Chondrocyte (in vitro differentiated cells): ENCODE measurements around the gene TMEM108. TPM values are rescaled to one million over a fixed set of nuclear protein-coding genes. Genes with fewer than 3 reads are reported as not detected.

Experiments
- DNase-seq: peaks from one replicate; pipeline ENCODE4 v3.0.0; 2021; ENCODE audit warnings: mixed read lengths, low spot score
- H3K27ac Mint-ChIP-seq: one replicate; pipeline ENCODE4 v1.8.0; 2021; ENCODE audit warnings: mild to moderate bottlenecking, moderate library complexity, mixed read lengths; ENCODE audit not compliant: unreplicated experiment
- H3K27me3 Mint-ChIP-seq: 2 replicates; pipeline ENCODE4 v1.8.0; 2021; ENCODE audit warnings: low read depth, mixed read lengths
- H3K36me3 Mint-ChIP-seq: 2 replicates; pipeline ENCODE4 v1.8.0; 2021; ENCODE audit warnings: low read depth, mixed read lengths
- H3K4me1 Mint-ChIP-seq: 2 replicates; pipeline ENCODE4 v1.8.0; 2021; ENCODE audit warnings: low read depth, mild to moderate bottlenecking, mixed read lengths
- H3K4me3 Mint-ChIP-seq: one replicate; pipeline ENCODE4 v1.8.0; 2021; ENCODE audit warnings: mild to moderate bottlenecking, moderate library complexity, mixed read lengths; ENCODE audit not compliant: unreplicated experiment
- H3K9me3 Mint-ChIP-seq: 2 replicates; pipeline ENCODE4 v1.8.0; 2021; ENCODE audit warnings: low read depth, mixed read lengths
- total RNA-seq: library from RNA; stranded (reverse); gene quantifications from 3 replicates; pipeline ENCODE4 v1.2.1, GENCODE V29; 2021
- TF ChIP-seq, protein P1 (sequence below): fragments of 200-600 bp; sonication (generic); IDR thresholded peaks from 2 replicates; pipeline ENCODE4 v1.5.0; 2021; ENCODE audit warnings: antibody characterized with exemption, mild to moderate bottlenecking, moderate library complexity

Gene TMEM108
- total RNA-seq, 1 donor from 2014 or later: 5.6 TPM

DNA sequence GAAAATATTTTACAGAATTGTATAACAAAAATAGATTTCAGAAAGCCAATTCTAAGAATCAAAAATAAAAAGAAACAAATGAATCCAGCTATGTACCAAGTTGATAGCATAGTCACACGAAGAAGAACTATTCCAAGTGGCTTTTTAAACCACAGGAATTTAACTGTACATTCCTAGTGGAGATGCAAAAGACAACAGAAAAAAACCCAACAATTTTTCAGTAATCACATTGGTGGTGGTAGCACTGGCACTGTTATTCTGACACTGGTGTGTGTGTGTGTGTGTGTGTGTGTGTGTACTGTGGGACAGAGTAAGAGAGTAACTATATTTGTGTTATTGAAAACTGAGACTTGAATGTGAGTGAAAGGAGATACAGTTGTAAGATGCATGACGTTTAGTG is 370.8 kb downstream of the TMEM108 start:
- no peak overlapping the region for H3K4me3 Mint-ChIP-seq
- no peaks in the 10 kb centered on the region for H3K36me3 Mint-ChIP-seq
- no peaks in the 10 kb centered on the region for H3K27me3 Mint-ChIP-seq
- DNase-seq: no peak
- H3K9me3 Mint-ChIP-seq: no peaks in the 10 kb centered on the region
- TF ChIP-seq, protein P1, sequence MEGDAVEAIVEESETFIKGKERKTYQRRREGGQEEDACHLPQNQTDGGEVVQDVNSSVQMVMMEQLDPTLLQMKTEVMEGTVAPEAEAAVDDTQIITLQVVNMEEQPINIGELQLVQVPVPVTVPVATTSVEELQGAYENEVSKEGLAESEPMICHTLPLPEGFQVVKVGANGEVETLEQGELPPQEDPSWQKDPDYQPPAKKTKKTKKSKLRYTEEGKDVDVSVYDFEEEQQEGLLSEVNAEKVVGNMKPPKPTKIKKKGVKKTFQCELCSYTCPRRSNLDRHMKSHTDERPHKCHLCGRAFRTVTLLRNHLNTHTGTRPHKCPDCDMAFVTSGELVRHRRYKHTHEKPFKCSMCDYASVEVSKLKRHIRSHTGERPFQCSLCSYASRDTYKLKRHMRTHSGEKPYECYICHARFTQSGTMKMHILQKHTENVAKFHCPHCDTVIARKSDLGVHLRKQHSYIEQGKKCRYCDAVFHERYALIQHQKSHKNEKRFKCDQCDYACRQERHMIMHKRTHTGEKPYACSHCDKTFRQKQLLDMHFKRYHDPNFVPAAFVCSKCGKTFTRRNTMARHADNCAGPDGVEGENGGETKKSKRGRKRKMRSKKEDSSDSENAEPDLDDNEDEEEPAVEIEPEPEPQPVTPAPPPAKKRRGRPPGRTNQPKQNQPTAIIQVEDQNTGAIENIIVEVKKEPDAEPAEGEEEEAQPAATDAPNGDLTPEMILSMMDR: no peak
- H3K4me1 Mint-ChIP-seq: peaks cover 52% of the 10 kb centered on the region
- H3K27ac Mint-ChIP-seq: peak overlapping the region; percentile 84

DNA sequence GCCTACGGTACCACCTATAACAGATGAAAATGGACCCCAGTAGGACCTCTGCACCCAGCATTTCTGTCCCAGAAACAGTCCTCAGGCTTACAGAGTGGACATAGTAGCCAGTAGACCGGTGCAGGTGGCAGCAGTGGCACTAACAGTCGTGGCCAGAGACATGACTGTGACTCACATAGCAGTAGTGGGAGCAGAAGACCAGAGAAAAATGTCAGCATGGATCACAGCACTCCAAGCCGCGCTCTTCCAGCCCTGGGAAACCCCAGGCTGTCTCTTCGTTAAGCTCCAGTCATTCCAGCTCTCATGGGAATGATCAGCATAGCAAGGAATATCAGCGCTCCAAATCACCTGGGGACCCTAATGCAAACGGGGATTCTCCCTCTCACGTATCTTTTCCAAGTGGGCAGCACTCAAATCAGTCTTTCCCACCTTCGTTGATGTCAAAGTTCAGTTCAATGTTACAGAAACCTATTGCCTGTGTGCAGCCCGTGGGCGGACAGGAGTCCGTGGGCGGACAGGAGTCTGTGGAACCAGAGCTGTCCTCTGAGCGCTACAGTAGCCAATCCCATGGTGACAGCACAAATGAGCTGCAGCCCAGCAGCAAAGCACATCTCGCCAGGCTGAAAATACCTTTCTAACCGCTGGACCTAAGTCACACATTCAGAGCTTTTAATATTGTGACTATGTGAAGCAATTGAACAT is 372.2 kb downstream of the TMEM108 start:
- no peaks in the 10 kb centered on the region for H3K9me3 Mint-ChIP-seq
- H3K27me3 Mint-ChIP-seq: no peaks in the 10 kb centered on the region
- no peak overlapping the region for H3K4me3 Mint-ChIP-seq
- TF ChIP-seq, protein P1: no peak
- peak; percentile 43 for DNase-seq
- H3K27ac Mint-ChIP-seq: no peak overlapping the region
- peaks cover 48% of the 10 kb centered on the region for H3K4me1 Mint-ChIP-seq
- H3K36me3 Mint-ChIP-seq: no peaks in the 10 kb centered on the region

- no peak for DNase-seq
- Mint-ChIP-seq H3K4me1 (peaks cover 45% of the 10 kb centered on the region), H3K4me3 (peak overlapping the region; percentile 14), H3K9me3 (no peaks in the 10 kb centered on the region), H3K27ac (peak overlapping the region; percentile 82), H3K36me3 (no peaks in the 10 kb centered on the region), H3K27me3 (no peaks in the 10 kb centered on the region)
- TF ChIP-seq, protein P1: no peak
Observed at GRCh38 chr3:133412183-133413132, 374.3 kb downstream of the TMEM108 start.

DNA sequence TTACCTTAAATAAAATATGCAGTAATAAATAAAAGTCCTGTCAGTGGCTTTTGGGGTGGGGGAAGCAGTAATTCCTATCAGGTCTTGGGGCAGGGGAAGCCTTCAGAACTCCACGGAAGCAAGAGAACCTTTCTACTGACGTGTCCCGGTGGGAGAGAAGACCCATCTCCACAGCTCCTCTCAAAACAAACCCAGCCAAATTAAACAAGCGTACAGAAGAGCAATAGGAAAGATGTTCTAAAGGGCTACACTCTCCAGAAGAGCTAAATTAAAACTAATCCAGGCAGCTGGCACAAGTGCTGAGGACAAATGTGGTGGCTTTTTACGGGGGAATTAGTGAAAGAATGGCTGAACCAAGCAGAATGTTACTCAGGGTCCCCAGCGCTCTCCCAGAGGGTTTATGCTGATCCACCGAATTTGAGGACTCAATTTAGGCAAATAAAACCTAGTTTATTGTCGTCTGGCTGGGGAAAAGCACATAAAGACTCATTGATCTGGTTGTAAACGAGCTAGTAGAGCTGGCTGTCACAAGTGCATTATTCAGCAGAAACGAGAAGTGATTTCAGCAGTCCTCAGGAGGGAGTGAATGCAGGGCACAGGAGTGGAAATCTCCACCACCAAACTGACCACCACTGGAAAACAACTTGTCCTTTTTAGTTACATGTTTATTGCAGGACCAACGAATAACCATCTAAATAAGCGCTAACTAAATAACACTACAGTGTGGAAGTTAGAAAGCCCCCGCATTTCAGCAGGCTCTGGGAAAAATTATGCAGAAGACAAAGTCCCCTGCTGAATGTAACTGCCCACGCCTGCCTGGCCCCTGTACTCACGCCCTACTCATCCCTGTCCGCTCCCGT is 375.2 kb downstream of the TMEM108 start:
- DNase-seq: no peak
- Mint-ChIP-seq H3K4me3 (no peak overlapping the region), H3K27me3 (no peaks in the 10 kb centered on the region), H3K4me1 (peaks cover 39% of the 10 kb centered on the region), H3K36me3 (no peaks in the 10 kb centered on the region), H3K27ac (peak overlapping the region; percentile 82), H3K9me3 (no peaks in the 10 kb centered on the region)
- TF ChIP-seq, protein P1: no peak

- Mint-ChIP-seq H3K27ac (peak overlapping the region; percentile 82), H3K27me3 (no peaks in the 10 kb centered on the region), H3K9me3 (no peaks in the 10 kb centered on the region), H3K36me3 (no peaks in the 10 kb centered on the region), H3K4me1 (peaks cover 33% of the 10 kb centered on the region), H3K4me3 (no peak overlapping the region)
- TF ChIP-seq, protein P1: no peak
- no peak for DNase-seq
Observed at GRCh38 chr3:133414021-133414392, 375.8 kb downstream of the TMEM108 start.
